OCI-LY7 (cell line): ENCODE results near the gene S100A1. TPM values are rescaled to one million over a fixed set of nuclear protein-coding genes. Genes with fewer than 3 reads are reported as not detected.

ENCODE experiments used
- BruUV-seq: library from RNA; stranded (reverse); fragments of 400-500 nt; replicated peaks from 2 replicates; lab custom pipeline; 2021; lab: Mats Ljungman, UMichigan
- CTCF ChIA-PET: fragments of 300-600 bp; sonication (Branson Sonifier 250); formaldehyde crosslinking; loops from one replicate; lab custom pipeline; 2022; ENCODE audit warnings: antibody characterized with exemption; ENCODE audit not compliant: unreplicated experiment; lab: Charles Lee
- POLR2A ChIA-PET: fragments of 300-600 bp; sonication (Branson Sonifier 250); formaldehyde crosslinking; loops from one replicate; lab custom pipeline; 2022; ENCODE audit warnings: antibody characterized with exemption; lab: Charles Lee
- DNase-seq: peaks from one replicate; pipeline ENCODE4 v3.0.0-alpha.2; 2015; ENCODE audit warnings: low spot score
- H2AFZ ChIP-seq: fragments of 200-600 bp; sonication (generic), shearing (Covaris generic); 2 replicates; pipeline ENCODE4 v1.6.1; 2014; ENCODE audit warnings: mild to moderate bottlenecking, antibody characterized with exemption, low read length, moderate library complexity
- H3K27ac ChIP-seq: fragments of 200-600 bp; sonication (generic); 2 replicates; pipeline ENCODE4 v1.5.1; 2014; ENCODE audit warnings: mixed run types, low read depth, mild to moderate bottlenecking, moderate library complexity, low read length, inconsistent platforms; ENCODE audit not compliant: poor library complexity, severe bottlenecking
- H3K36me3 ChIP-seq: fragments of 200-600 bp; sonication (generic); 2 replicates; pipeline ENCODE4 v1.6.1; 2014; ENCODE audit warnings: mild to moderate bottlenecking, antibody characterized with exemption, low read length, moderate library complexity, mixed read lengths; ENCODE audit not compliant: insufficient read depth
- H3K4me1 ChIP-seq: fragments of 200-600 bp; sonication (generic); 2 replicates; pipeline ENCODE4 v1.5.1; 2014; ENCODE audit warnings: mild to moderate bottlenecking, low read length; ENCODE audit not compliant: insufficient read depth, poor library complexity, severe bottlenecking
- H3K4me2 ChIP-seq: fragments of 200-600 bp; sonication (generic); 2 replicates; pipeline ENCODE4 v1.6.1; 2014; ENCODE audit warnings: mild to moderate bottlenecking, low read length
- H3K4me3 ChIP-seq: fragments of 200-600 bp; sonication (generic); 2 replicates; pipeline ENCODE4 v1.5.1; 2014; ENCODE audit warnings: mild to moderate bottlenecking, low read depth, low read length; ENCODE audit not compliant: poor library complexity, severe bottlenecking
- H3K79me2 ChIP-seq: fragments of 200-600 bp; sonication (generic); 2 replicates; pipeline ENCODE4 v1.6.1; 2016; ENCODE audit warnings: low read depth, mild to moderate bottlenecking, low read length, moderate library complexity, mixed read lengths; ENCODE audit not compliant: insufficient read depth
- H3K9me2 ChIP-seq: fragments of 200-600 bp; sonication (generic); 2 replicates; pipeline ENCODE4 v1.6.1; 2016; ENCODE audit warnings: mild to moderate bottlenecking, low read length, mixed read lengths; ENCODE audit not compliant: insufficient read depth
- H3K9me3 ChIP-seq: fragments of 200-600 bp; sonication (generic); 2 replicates; pipeline ENCODE4 v1.6.1; 2014; ENCODE audit warnings: mild to moderate bottlenecking, mixed run types, low read length, mixed read lengths
- H4K20me1 ChIP-seq: fragments of 200-600 bp; sonication (generic); 2 replicates; pipeline ENCODE4 v1.6.1; 2014; ENCODE audit warnings: mild to moderate bottlenecking, antibody characterized with exemption, low read length, moderate library complexity, mixed read lengths; ENCODE audit not compliant: insufficient read depth
- CTCF ChIP-seq: fragments of 200-600 bp; sonication (generic); conservative IDR thresholded peaks from 2 replicates; pipeline ENCODE4 v1.5.1; 2014; ENCODE audit warnings: mild to moderate bottlenecking, antibody characterized with exemption, low read length, moderate library complexity, mixed read lengths
- EZH2phosphoT487 ChIP-seq: fragments of 200-600 bp; sonication (generic); IDR thresholded peaks from 2 replicates; pipeline ENCODE4 v1.6.1; 2018; ENCODE audit warnings: low read depth, borderline replicate concordance, mild to moderate bottlenecking, mixed run types, antibody characterized with exemption, low read length, moderate library complexity, mixed read lengths
- intact Hi-C: fragments of 100-400 bp; cut with micrococcal nuclease; formaldehyde crosslinking; loops from one replicate; pipeline ENCODE4 v1.10.0; 2022; ENCODE audit not compliant: unreplicated experiment
- total RNA-seq, 2 experiments: library from RNA; depleted of rRNA in 1 of 2; stranded (reverse); fragments of >200 nt in 1 of 2; shearing (Covaris generic) in 1 of 2; gene quantifications; 2 replicates each; pipeline ENCODE4 v1.2.3, GENCODE V29; 2014 to 2022

The S100A1 gene
- total RNA-seq, 2 experiments from 2014 or later: not detected

- Histone ChIP-seq H3K36me3 (peaks cover 44% of the 10 kb centered on the region), H3K9me2 (no peaks in the 10 kb centered on the region), H3K4me1 (no peaks in the 10 kb centered on the region), H3K79me2 (no peaks in the 10 kb centered on the region), H3K9me3 (no peaks in the 10 kb centered on the region), H3K4me2 (no peak overlapping the region), H2AFZ (no peak overlapping the region), H3K27ac (no peak overlapping the region), H4K20me1 (no peaks in the 10 kb centered on the region), H3K4me3 (no peak overlapping the region)
- intact Hi-C loops: no loop called here
- no TSS peak for BruUV-seq
- ChIA-PET POLR2A (interaction anchor here (0.6 kb wide), 1 partner anchor 107 kb away, joined by 4 read pairs; no protein-coding TSS in a partner anchor), CTCF (no interaction called here)
- DNase-seq: no peak
- TF ChIP-seq CTCF: no peak
- no peak for TF ChIP-seq EZH2phosphoT487
These were observed 19.9 kb downstream of the S100A1 start for GRCh38 chr1:153648000-153648643.

- no peak overlapping the region for H3K4me2 ChIP-seq
- no peak for DNase-seq
- no peak overlapping the region for H3K27ac ChIP-seq
- H3K9me3 ChIP-seq: no peaks in the 10 kb centered on the region
- ChIA-PET POLR2A (interaction anchor here (0.8 to 1.2 kb wide), 2 partner anchors 11 to 15 kb away, joined by 3 read pairs; partner anchors contain the start of gene CHTOP), CTCF (no interaction called here)
- H3K4me1 ChIP-seq: no peaks in the 10 kb centered on the region
- H3K4me3 ChIP-seq: no peak overlapping the region
- TF ChIP-seq EZH2phosphoT487: no peak
- no peak for TF ChIP-seq CTCF
- no peaks in the 10 kb centered on the region for H3K9me2 ChIP-seq
- peaks cover 33% of the 10 kb centered on the region for H3K36me3 ChIP-seq
- no peaks in the 10 kb centered on the region for H4K20me1 ChIP-seq
- no peak overlapping the region for H2AFZ ChIP-seq
- no peaks in the 10 kb centered on the region for H3K79me2 ChIP-seq
- no TSS peak for BruUV-seq
- intact Hi-C loops: no loop called here
These were observed 21.1 kb downstream of the S100A1 start for GRCh38 chr1:153649137-153649862.

- Histone ChIP-seq H2AFZ (no peak overlapping the region), H3K9me3 (no peaks in the 10 kb centered on the region), H3K4me2 (no peak overlapping the region), H3K4me3 (no peak overlapping the region), H3K9me2 (no peaks in the 10 kb centered on the region), H4K20me1 (no peaks in the 10 kb centered on the region), H3K4me1 (no peaks in the 10 kb centered on the region), H3K27ac (no peak overlapping the region), H3K36me3 (peaks cover 27% of the 10 kb centered on the region), H3K79me2 (no peaks in the 10 kb centered on the region)
- intact Hi-C loops: no loop called here
- DNase-seq: no peak
- ChIA-PET CTCF (no interaction called here), POLR2A (interaction anchor here (0.8 to 1.2 kb wide), 2 partner anchors 10 to 16 kb away, joined by 3 read pairs; partner anchors contain the start of gene CHTOP)
- no TSS peak for BruUV-seq
- TF ChIP-seq CTCF: no peak
- TF ChIP-seq EZH2phosphoT487: no peak
These were observed 21.6 kb downstream of the S100A1 start for GRCh38 chr1:153649863-153650235.
